ENCODE results near the gene METRN. TPM values are rescaled to one million over a fixed set of nuclear protein-coding genes. Genes with fewer than 3 reads are reported as not detected.

Gene METRN
- total and polyA plus RNA-seq, 4 donors, result 10.9 to 67.3 (median 41.5) TPM

GRCh38 chr16:695355-696089, 19.4 kb upstream of the METRN start:
- ATAC-seq (ENCODE audit: insufficient read depth, low FRiP score), result peak; percentile 36
- Histone ChIP-seq H3K27ac (ENCODE audit: low read depth in 1 of 2, low read length in 1 of 2) (no peak overlapping the region), H3K27me3 (ENCODE audit: control insufficient read depth in 3 of 3, insufficient read depth in 3 of 3, low read length in 2 of 3) (peaks cover 0 to 40% (median 25%) of the 10 kb centered on the region in 3 donors), H3K36me3 (ENCODE audit: control insufficient read depth in 4 of 4, insufficient read depth in 4 of 4, low read length in 4 of 4) (no peaks in the 10 kb centered on the region), H3K9me3 (ENCODE audit: control insufficient read depth in 4 of 4, insufficient read depth in 3 of 4, low read length in 3 of 4) (peaks cover 0 to 8% (median 0%) of the 10 kb centered on the region in 4 donors), H3K4me3 (peak overlapping the region; percentile 2), H3K4me1 (ENCODE audit: control insufficient read depth in 5 of 5, insufficient read depth in 5 of 5, low read length in 5 of 5) (peaks cover 0 to 16% (median 2%) of the 10 kb centered on the region in 5 donors), H3K9ac (ENCODE audit: insufficient read depth in 1 of 2, low read length in 2 of 2) (no peak overlapping the region)
- TF ChIP-seq CTCF (IDR thresholded peaks at IDR 0.05; ENCODE audit: control extremely low read depth, extremely low read depth), result no peak
- 3 to 4% methylated on average over 70 to 71 of the region's 71 CpGs for WGBS, 2 donors
- no peak for DNase-seq

GRCh38 chr16:698911-699671, 15.8 kb upstream of the METRN start:
- ATAC-seq (ENCODE audit: insufficient read depth, low FRiP score), result no peak
- Histone ChIP-seq H3K36me3 (ENCODE audit: control insufficient read depth in 4 of 4, insufficient read depth in 4 of 4, low read length in 4 of 4) (no peaks in the 10 kb centered on the region), H3K9ac (ENCODE audit: insufficient read depth in 1 of 2, low read length in 2 of 2) (no peak overlapping the region), H3K9me3 (ENCODE audit: control insufficient read depth in 4 of 4, insufficient read depth in 3 of 4, low read length in 3 of 4) (peaks cover 0 to 5% (median 0%) of the 10 kb centered on the region in 4 donors), H3K4me1 (ENCODE audit: control insufficient read depth in 5 of 5, insufficient read depth in 5 of 5, low read length in 5 of 5) (peaks cover 0 to 13% (median 2%) of the 10 kb centered on the region in 5 donors), H3K27me3 (ENCODE audit: control insufficient read depth in 3 of 3, insufficient read depth in 3 of 3, low read length in 2 of 3) (peaks cover 0 to 48% (median 32%) of the 10 kb centered on the region in 3 donors), H3K4me3 (no peak overlapping the region), H3K27ac (ENCODE audit: low read depth in 1 of 2, low read length in 1 of 2) (no peak overlapping the region)
- 70 to 76% methylated on average over 18 to 19 of the region's 19 CpGs for WGBS, 2 donors
- TF ChIP-seq CTCF (IDR thresholded peaks at IDR 0.05; ENCODE audit: control extremely low read depth, extremely low read depth), result no peak
- no peak for DNase-seq

GRCh38 chr16:700684-701584, 14.0 kb upstream of the METRN start:
- Histone ChIP-seq H3K4me1 (ENCODE audit: control insufficient read depth in 5 of 5, insufficient read depth in 5 of 5, low read length in 5 of 5) (no peaks in the 10 kb centered on the region), H3K27ac (ENCODE audit: low read depth in 1 of 2, low read length in 1 of 2) (no peak overlapping the region), H3K4me3 (no peak overlapping the region), H3K9me3 (ENCODE audit: control insufficient read depth in 4 of 4, insufficient read depth in 3 of 4, low read length in 3 of 4) (no peaks in the 10 kb centered on the region), H3K27me3 (ENCODE audit: control insufficient read depth in 3 of 3, insufficient read depth in 3 of 3, low read length in 2 of 3) (peaks cover 3 to 48% (median 27%) of the 10 kb centered on the region in 3 donors), H3K9ac (ENCODE audit: insufficient read depth in 1 of 2, low read length in 2 of 2) (no peak overlapping the region), H3K36me3 (ENCODE audit: control insufficient read depth in 4 of 4, insufficient read depth in 4 of 4, low read length in 4 of 4) (no peaks in the 10 kb centered on the region)
- no peak for TF ChIP-seq CTCF (IDR thresholded peaks at IDR 0.05; ENCODE audit: control extremely low read depth, extremely low read depth)
- no peak for ATAC-seq (ENCODE audit: insufficient read depth, low FRiP score)
- DNase-seq, result peak; percentile 48 to 63 (median 52)
- 5 to 9% methylated on average over 59 to 76 of the region's 76 CpGs for WGBS, 2 donors

Data from lung (tissue), 12 donors.